HL-60/S4 treated with retinoic acid at 250 ng/mL for 4 days and 3 days (cell line): Measurements from ENCODE around the gene FLT4.
"Not testable (repeated sequence)": the region's sequence is repeated elsewhere in the genome, so short reads cannot be mapped to it uniquely, and the experiment has no call there.

Source experiments
- in situ Hi-C: fragments of 300-500 bp; cut with MboI; formaldehyde crosslinking; loops from 2 replicates; pipeline ENCODE4 v1.7.0; 2022; ENCODE audit warnings: low sequenced_read_pairs

Gene FLT4

DNA sequence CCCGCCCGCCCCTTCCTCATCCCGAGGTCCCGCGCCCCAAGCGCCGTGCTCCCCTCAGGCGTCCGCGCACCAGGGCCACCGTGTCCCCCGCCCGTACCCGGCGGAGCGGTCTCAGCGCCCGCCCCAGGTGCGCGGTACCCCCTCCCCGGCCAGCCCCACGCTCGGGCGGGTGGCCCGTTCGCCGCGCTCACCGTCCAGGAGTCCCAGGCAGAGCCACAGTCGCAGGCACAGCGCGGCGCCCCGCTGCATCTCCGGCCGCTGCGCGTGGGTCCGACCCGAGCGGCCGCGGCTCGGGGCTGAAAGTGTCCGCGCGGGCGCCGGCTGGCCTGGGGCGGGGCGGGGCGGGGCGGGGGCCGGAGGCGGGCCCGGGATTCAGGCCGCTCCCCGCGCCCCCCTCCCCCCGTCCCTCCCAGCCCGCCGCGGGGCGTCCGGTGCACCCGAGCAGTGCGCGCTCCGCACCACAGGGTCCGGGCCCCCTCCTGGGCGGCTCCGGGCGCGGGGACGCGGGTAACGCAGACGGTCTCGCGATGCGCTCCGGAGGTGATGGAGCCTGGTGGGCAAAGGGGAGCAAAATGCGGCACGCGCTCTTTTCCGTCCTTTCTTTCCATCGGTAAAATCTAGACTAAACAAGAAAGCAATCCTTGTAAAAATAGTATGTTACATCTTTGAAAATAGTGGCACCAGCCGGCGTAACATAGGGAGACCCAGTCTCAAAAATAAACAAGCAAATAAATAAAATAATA is at the start of gene FLT4:
Gene FLT4 (minus strand): TSS at position 304 of the 743 bp plus-strand sequence. CDS start 55 bp downstream, at position 249.
- in situ Hi-C loops = no loop called here

GRCh38 chr5:180699042-180699441 is 49.6 kb upstream of the FLT4 start:
- in situ Hi-C loops = no loop called here

- in situ Hi-C loops = no loop called here
Observed at GRCh38 chr5:180696116-180696515, 46.7 kb upstream of the FLT4 start.

- in situ Hi-C loops = no loop called here
Observed at GRCh38 chr5:180692429-180692828, 43.0 kb upstream of the FLT4 start.

GRCh38 chr5:180691046-180691445 is 41.6 kb upstream of the FLT4 start:
- in situ Hi-C loops = no loop called here

DNA sequence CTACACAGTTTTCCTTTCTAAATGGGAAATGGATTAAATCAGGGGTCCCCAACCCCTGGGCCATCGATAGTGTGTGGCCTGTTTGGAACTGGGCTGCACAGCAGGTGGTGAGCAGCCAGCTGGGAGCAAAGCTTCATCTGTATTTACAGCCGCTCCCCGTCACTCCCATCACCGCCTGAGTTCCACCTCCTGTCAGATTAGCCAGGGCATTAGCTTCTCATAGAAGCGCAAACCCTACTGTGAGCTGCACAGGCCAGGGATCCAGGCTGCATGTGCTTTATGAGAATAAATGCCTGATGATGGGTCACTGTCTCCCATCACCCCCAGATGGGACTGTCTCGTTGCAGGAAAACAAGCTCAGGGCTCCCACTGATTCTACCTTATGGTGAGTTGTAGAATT is 41.2 kb upstream of the FLT4 start:
- in situ Hi-C loops = no loop called here

DNA sequence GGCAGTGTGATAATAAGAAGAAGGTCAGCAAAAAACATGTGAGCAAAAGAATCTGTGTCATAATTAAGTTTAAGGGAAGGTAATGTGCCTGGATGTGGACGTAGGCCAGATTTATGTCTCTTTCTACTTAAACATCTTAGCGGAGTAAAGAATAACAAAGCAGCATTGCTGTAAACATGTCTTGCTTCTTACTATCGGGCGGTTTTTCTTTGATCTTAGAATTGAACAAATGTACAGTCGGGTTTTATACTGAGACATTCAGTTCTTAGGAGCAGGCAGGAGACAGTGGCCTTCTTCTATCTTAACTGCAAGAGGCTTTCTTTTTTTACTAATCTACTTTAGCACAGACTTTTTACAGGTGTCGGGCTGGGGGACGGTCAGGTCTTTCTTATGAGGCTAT is 40.4 kb upstream of the FLT4 start:
- in situ Hi-C loops = no loop called here

DNA sequence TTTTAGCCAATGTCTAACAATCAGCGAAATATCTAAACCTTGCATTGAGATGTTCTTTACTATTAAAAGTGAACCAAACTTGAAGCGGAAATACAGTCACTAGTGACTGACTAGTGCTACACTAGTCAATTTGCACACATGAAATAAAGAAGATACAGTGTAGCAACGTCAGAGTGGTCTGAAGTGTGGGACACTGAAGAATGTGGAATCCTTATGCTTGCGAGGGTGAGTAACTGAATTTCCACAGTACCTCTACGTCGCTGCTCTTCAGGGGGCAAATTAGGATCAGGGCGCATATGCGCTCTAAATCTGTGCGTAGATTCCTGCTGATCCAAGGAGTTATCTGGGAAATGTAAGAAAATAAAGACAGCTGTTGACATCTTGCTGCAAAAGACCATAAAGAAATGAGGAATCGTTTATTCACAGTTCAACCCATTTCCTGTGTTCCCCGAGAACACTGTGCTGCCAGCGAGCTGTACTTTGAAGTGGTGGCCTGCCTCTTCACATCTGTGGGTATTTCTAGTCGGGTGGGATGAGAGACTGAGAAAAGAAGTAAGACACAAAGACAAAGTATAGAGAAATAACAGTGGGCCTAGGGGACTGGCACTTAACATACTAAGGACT is 39.8 kb upstream of the FLT4 start:
- in situ Hi-C loops = no loop called here

DNA sequence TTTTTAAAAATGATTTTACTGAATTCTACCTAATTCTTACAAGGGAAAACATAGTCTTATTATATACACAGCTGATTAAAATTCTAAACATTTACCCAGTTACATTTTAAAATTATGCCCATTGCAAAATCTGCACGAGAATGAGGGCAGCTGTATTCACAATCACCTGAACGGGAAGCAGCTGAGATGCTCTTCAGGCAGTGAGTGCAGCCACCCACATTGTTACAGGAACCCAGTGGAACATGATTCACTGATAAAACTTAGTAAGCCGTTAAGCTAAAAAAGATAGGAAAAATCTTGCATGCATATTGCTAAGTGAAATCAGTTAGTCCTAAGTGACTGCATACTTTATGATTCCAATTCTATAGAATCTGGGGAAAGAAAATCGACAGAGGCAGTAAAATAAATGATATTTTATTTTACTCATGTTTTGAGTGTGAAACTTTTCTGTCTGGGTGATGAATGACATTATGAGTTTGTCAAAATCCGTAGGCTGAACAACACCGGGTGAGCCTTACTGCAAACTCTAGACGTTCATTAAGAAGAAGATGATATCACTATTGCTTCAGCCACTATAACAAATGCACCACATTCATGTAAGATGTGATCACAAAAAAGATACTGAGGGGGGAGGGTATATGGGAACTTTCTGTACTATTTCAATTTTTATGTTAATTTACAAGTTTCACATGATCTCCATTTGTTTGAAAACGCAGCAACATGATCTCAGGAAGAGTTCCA is 39.1 kb upstream of the FLT4 start:
- in situ Hi-C loops = no loop called here

DNA sequence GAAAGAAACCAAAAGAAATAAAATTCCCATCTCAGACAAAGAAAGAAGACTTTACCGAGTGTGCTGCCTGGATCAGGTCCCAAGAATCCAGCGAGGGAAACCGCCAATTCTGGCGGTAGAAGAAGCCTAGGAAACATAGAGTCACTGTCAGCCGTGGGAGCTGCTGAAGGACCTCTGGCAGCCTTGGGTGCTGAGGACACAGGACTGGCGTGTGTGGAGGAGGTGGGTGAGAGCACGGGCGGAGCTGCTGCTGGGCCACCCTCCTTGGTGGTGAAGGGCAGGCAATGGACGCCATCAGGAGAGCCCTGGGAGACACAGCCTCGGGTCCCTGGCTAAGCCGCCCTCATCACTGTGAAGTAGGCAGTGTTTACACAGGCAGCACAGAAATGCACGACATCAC is 37.4 kb upstream of the FLT4 start:
- in situ Hi-C loops = not testable (repeated sequence)

GRCh38 chr5:180684623-180685161 is 35.3 kb upstream of the FLT4 start:
- in situ Hi-C loops = no loop called here

DNA sequence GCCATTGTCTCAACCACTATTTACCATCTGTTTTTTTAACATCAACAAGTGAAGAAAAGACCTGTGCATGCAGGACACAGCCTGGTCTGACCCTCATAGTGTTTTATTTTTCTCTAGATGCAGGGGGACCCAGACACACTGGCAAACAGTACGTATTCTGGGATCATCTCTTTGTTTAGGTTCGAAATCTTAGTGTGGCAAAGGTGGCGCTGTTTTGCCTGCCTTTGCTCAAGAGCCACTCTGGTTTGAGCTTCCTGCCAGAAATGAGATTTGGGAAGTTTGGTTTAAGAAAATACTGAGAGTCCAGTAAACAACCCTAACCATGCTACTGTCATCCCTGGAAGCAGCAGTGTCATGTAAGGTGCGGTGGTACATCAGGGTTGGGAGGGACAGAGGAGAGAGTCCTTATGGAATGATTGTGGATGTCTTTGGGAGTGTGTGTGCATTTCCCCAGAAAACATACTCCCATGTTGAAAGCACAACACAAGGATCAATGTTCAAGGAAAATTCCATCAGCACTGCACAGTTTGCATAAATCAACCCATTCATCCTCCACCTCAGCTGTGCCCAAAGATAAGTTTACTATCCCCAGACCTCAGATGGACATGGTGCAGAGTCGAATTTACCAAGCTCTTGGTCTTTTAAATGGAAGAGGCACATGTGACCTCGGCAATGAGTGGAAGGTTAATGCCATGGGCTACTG is 34.0 kb upstream of the FLT4 start:
- in situ Hi-C loops = no loop called here

DNA sequence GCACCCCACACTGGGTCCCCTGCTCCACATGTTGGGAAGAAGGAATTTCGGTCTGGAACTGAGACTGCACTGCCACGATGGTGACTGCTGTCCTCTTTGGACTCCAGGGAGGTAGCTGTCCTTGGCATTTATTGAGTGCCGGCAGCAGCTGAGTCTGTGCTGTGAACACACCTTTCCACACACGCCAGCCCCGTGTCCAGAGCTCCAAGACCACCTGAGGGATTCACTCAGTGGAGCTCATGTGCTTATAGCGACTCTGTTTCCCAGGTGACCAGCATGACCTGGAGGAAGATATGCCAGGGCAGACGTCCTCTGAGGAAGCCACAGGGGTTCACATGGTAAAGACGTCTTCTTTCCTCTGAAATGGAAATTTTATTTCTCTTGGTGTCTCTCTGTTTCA is 33.2 kb upstream of the FLT4 start:
- in situ Hi-C loops = no loop called here

GRCh38 chr5:180682008-180682407 is 32.6 kb upstream of the FLT4 start:
- in situ Hi-C loops = not testable (repeated sequence)

DNA sequence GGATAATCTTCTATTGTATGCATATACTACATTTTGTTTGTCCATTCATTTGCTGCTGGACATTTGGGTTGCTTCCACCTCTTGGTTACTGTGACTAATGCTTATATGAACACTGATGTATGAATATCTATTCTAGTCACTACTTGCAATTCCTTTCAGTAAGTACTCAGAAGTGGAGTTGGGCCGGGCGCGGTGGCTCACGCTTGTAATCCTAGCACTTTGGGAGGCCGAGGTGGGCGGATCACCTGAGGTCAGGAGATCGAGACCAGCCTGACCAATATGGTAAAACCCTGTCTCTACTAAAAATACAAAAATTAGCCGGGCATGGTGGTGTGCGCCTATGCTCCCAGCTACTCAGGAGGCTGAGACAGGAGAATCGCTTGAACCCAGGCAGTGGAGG is 28.9 kb upstream of the FLT4 start:
- in situ Hi-C loops = not testable (repeated sequence)

GRCh38 chr5:180675036-180675635 is 25.7 kb upstream of the FLT4 start:
- in situ Hi-C loops = no loop called here

- in situ Hi-C loops = not testable (repeated sequence)
Observed at GRCh38 chr5:180674090-180674475, 24.7 kb upstream of the FLT4 start.

DNA sequence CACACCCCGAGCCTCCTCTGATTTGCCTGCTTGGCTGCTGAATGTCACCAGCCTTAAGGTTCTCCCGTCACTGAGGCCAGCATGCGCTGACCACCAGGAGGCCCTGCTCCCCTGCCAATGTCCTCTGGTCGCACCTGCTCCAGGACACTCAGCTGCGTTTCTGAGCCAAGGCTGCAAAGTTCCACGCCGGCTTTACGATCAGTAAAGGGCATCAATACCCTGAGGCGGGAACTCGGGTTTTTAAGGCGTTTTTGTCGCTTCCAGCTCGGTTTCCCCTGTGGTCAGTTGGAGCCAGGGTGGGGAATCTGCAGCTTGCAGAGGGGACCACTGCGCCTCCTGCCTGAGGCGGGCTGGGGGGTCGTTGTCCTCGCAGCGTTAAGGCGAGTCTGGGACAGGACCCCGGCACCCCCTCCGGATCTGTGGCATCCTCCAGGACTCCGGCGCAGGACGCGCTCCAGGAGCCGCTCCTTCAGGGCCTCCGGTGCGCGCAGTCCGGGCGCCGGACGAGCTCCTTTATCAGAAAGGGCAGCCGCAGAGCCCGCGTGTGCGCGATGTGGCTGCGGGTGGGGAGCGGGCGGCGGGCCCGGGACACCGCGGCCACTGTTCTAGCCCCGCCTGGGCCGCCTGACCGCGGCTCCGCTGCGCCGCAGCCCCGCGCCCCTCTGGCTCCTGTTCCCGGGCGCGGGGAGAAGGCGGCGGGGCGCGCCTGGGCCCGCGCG is 24.1 kb upstream of the FLT4 start:
- in situ Hi-C loops = no loop called here

DNA sequence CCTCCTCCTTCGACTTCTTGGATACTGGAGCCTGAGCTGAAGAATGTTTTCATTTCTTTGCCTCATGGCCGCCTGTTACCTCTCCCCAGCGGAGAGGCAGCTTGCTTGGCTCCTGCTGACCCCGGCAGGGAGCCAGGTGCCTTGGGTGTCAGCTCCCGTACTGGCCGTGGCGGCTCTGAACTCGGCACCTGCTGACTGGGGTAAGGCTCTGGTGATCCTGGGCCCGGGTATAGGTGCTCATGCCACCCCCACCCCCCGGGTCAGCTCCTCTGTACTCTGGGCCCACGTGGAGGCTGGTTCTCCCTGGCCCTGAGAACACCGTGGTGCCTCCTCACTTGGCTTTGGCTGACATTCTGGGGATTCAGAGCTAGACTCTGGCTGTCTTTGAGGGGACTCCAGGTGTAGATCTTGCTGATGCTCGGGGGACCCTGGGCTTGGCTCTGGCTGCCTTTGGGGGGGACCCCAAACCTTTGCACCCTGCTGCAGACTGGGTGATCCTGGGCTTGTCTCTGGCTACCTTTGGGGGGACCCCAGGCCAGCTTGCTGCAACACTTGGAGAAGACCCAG is 22.6 kb upstream of the FLT4 start:
- in situ Hi-C loops = not testable (repeated sequence)
